GM21515 (cell line): ENCODE measurements around the gene GSTP1.
"Not testable (repeated sequence)": the region's sequence is repeated elsewhere in the genome, so short reads cannot be mapped to it uniquely, and the experiment has no call there.

Source experiments
- ATAC-seq: cut with Tn5 transposase; IDR thresholded peaks from one replicate; pipeline ENCODE4 v1.9.1; 2021; ENCODE audit not compliant: unreplicated experiment

The GSTP1 gene

GRCh38 chr11:67594480-67594879 is 10.9 kb downstream of the GSTP1 start:
- no peak for ATAC-seq

- no peak for ATAC-seq
Measured at GRCh38 chr11:67596753-67597300, 13.2 kb downstream of the GSTP1 start.

- ATAC-seq, result not testable (repeated sequence)
Measured at GRCh38 chr11:67597458-67597857, 13.8 kb downstream of the GSTP1 start.

DNA sequence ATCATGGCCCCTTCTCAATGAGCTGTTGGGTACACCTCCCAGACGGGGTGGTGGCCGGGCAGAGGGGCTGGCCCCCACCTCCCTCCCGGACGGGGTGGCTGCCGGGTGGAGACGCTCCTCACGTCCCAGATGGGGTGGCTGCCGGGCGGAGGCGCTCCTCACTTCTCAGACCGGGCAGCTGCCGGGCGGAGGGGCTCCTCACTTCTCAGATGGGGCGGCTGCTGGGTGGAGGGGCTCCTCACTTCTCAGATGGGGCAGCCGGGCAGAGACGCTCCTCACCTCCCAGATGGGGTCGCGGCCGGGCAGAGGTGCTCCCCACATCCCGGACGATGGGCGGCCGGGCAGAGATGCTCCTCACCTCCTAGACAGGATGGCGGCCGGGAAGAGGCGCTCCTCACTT is 14.4 kb downstream of the GSTP1 start:
- ATAC-seq, result not testable (repeated sequence)

DNA sequence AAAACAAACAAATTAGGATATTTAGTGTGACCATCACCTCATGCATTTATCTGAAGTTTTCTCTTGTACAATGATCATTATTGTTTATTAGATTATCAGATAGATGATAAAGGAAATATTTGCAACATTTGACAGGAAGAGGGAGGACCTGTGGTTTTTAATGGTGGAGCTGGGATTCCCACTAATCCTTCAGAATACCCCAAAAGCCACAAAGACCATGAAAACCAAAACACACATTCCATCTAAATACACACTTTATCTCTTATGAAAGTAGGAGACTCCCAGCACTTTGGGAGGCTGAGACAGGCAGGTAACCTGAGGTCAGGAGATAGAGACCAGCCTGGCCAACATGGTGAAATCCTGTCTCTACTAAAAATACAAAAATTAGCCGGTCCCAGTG is 15.5 kb downstream of the GSTP1 start:
- ATAC-seq, result no peak

DNA sequence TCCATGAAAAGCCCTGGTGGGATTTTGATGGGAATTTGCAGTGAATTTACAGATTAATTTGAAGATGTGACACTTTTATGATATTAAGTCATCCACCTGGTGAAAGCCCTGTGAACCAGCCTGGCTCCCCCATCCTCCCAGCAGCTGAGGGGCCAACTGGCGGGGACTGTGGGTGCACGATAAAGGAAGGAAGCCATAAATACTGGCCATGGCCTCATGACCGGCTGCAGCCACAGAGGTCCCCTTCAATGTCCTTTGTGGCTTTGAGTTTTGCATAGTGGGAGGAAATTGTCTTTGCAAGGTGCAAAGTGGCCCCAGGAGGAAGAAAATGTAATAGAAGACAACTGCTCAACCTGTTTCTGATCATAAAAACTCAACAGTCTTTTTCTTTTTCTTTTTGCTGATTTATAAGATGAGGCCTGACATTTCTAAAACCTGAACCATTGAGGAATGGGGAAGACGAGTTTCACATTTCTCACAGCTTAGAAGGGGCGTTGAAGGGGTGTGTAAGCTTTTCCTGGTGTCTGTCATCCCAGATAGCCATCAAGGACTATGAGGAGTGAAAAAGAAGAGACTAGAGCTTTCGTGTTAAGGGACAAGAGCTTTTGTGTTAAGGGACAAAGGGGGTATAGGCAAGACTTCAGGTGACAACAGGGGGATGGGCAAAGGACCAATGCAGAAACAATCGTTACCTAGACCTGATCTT is 16.9 kb downstream of the GSTP1 start:
- ATAC-seq, result peak; percentile 77

GRCh38 chr11:67601098-67601497 is 17.5 kb downstream of the GSTP1 start:
- ATAC-seq, result no peak

DNA sequence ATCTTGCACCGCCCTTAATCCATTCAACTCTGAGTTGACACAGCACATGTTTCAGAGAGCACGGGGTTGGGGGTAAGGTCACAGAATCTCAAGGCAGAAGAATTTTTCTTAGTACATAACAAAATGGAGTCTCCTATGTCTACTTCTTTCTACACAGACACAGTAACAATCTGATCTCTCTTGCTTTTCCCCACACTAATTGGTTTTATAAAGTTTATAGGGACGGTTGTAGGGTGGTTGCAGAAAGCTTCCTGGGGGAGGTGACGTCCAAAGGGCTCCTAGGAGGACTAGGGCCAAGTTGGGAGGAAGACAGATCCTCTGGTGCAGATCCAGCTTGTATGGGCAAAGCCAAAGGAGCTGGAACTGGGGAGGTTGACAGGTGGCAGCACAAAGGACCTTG is 20.5 kb downstream of the GSTP1 start:
- not testable (repeated sequence) for ATAC-seq

GRCh38 chr11:67604815-67605214 is 21.2 kb downstream of the GSTP1 start:
- no peak for ATAC-seq

GRCh38 chr11:67605231-67606011 is 21.8 kb downstream of the GSTP1 start:
- ATAC-seq, result no peak

DNA sequence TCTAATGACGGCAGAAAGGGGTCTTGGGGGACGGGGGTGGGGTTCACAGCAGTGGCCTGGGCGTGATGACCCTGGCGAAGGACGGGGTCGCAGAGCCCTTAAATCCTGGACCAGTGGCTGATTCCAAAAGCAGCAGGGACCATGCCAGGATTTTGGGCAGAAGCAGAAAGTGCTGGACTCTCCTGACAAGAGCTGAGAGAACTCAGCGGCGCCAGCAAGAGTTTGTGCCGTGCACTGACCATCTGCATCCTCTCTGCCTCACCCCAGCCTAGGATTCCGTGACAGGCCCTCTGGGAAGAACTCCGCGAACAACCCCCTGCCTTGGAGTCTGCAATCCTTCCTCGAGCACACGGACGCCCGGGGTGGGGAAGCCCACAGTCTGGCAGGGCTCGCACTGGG is 22.5 kb downstream of the GSTP1 start:
- ATAC-seq, result no peak

DNA sequence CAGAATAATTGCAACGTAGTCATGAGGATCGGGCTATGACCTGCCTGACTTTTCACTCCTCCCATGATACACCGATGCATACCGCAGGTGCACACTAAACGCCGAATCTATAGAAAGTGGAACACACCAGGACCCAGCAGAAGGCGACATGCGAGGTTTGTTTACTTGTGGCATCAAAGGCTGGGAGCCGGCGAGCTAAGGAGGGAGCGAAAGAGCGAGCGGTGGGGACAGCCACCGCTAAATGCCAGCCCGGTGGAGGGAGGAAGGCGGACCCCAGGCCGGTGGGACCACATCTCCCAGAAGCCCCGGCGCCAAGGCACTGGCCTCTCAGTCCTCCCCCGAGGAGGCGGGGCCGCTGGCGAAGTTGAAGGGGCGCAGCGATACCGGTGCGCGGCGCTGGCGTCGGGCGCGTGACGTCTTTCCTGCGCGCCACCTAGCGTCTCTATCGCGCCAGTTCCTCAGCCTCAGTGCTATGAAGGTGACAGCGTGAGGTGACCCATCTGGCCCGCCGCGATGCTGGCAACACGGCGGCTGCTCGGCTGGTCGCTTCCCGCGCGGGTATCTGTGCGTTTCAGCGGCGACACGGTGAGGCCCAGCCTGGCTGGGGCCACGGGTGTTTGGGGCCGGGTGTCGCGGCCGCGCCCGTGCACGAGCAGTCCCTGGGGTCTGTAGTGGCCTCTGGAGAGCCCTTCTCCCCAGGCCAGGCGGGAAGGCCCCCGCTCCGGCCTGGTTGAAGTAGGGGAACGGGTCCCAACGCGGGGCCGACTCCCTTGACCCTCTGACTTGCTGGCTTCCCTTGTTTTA is 23.1 kb downstream of the GSTP1 start, which contains the start of gene NDUFV1:
Gene NDUFV1, plus strand, starts transcription at position 445 of the 804 bp plus-strand sequence. Its CDS starts 69 bp downstream, at position 514.
- ATAC-seq, result peak; percentile 85

DNA sequence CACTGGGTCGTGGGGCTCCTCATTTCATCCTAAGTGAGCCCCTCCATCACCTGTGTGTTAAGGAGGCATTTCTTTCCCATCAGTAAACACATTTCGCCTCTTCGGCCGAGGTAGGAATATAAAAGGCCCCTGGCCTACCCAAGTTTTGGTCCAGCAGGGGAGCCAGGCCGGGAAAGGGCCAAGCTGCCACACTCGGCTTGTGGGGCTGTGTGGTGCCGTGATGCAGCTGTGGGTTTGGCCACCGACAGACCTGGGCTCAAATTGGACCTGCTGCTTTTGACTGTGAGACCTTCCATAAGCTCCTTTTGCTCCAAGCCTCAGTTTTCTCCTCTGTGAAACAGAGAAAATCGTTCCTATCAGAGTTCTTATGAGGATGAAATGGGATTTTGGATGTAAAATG is 23.9 kb downstream of the GSTP1 start:
- ATAC-seq, result no peak

DNA sequence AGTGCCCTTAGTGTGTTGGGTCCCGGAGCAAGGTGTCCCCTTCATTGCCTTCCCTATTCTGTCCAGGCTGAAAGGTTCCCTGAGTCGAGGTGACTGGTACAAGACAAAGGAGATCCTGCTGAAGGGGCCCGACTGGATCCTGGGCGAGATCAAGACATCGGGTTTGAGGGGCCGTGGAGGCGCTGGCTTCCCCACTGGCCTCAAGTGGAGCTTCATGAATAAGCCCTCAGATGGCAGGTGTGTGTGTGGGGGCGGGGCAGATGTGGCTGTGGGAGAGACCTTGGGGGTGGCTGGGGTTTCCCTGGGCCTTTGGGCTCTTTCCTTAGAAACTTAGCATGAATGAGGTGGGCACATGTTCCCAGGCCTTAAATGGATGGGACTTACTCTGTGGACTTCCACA is 24.9 kb downstream of the GSTP1 start:
- ATAC-seq, result no peak

DNA sequence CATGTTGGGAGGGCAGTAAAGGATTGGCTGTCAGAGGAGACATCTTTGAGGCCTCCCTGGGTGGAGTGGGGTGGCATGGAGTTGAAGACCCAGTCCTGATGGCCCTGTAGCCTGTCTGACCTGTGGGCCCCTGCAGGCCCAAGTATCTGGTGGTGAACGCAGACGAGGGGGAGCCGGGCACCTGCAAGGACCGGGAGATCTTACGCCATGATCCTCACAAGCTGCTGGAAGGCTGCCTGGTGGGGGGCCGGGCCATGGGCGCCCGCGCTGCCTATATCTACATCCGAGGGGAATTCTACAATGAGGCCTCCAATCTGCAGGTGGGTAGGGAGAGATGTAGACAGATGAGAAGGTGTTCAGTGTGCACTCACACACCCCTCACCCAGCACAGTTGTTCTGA is 25.7 kb downstream of the GSTP1 start:
- no peak for ATAC-seq

GRCh38 chr11:67610302-67610868 is 26.8 kb downstream of the GSTP1 start:
- no peak for ATAC-seq

DNA sequence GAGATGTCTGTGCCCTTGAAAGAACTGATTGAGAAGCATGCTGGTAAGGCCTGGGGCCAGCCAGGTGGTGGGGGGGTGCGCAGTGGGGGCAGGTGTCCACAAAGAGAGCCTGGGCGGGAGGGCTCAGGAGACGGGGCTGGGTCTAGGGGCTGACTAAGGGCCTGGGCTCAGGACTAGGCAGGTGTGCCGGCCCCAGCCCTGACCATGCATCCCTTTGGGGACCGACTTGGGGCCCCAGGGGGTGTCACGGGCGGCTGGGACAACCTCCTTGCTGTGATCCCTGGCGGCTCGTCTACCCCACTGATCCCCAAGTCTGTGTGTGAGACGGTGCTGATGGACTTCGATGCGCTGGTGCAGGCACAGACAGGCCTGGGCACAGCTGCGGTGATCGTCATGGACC is 27.6 kb downstream of the GSTP1 start:
- ATAC-seq, result no peak

DNA sequence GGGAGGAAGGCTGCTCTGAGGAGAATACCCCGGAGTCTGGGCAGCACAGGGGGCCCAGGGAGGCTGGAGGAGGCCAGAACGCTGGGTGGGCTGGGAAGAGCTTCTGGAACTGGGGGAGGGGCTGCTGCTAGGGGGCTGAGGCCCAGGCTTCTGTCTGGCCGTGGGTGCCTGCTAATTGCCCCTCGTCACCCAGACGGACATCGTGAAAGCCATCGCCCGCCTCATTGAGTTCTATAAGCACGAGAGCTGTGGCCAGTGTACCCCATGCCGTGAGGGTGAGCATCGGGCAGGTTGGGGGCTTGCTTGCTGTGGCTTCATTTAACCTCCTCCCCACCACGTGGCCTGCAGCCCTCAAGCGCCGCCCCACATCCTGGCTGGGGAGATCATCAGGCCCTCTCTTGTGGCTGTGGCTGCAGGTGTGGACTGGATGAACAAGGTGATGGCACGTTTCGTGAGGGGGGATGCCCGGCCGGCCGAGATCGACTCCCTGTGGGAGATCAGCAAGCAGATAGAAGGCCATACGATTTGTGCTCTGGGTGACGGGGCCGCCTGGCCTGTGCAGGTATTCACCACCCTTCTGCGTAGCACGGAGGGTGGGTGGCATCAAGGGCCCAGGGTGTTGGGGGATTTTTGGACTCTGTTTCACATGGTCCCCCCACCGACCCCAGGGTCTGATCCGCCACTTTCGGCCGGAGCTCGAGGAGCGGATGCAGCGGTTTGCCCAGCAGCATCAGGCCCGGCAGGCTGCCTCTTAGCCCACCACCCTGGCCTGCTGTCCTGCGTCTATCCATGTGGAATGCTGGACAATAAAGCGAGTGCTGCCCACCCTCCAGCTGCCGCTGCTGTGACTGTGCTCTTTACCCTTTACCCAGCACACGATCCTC is 28.3 kb downstream of the GSTP1 start:
- no peak for ATAC-seq

GRCh38 chr11:67612751-67613150 is 29.1 kb downstream of the GSTP1 start:
- ATAC-seq, result no peak
